Measurements from ENCODE around the gene FAM83D. TPM values are rescaled to one million over a fixed set of nuclear protein-coding genes. Genes with fewer than 3 reads are reported as not detected.

The FAM83D gene
- total and polyA plus RNA-seq, 2 donors from 2014 or later = 0.79 to 1.2 TPM

GRCh38 chr20:38965264-38965663 lies 39.0 kb downstream of the FAM83D start:
- Histone ChIP-seq H3K4me1 (ENCODE audit: control insufficient read depth in 2 of 3, insufficient read depth in 2 of 3, low read depth in 1 of 3, low read length in 3 of 3) (peaks cover 0 to 12% (median 6%) of the 10 kb centered on the region in 3 donors), H3K36me3 (ENCODE audit: control insufficient read depth in 2 of 3, insufficient read depth in 3 of 3, low read length in 3 of 3) (peaks cover 0 to 10% (median 8%) of the 10 kb centered on the region in 3 donors), H3K9ac (ENCODE audit: low read length in 3 of 3) (no peak overlapping the region), H3K27ac (ENCODE audit: low read depth in 2 of 2, low read length in 2 of 2) (no peak overlapping the region), H3K27me3 (ENCODE audit: control insufficient read depth, insufficient read depth, low read length) (no peaks in the 10 kb centered on the region), H3K9me3 (ENCODE audit: control insufficient read depth in 2 of 3, insufficient read depth in 1 of 3, low read length in 3 of 3) (no peaks in the 10 kb centered on the region), H3K4me3 (ENCODE audit: low read length in 3 of 3) (no peak overlapping the region)
- no peak for TF ChIP-seq CTCF (IDR thresholded peaks at IDR 0.05; ENCODE audit: borderline replicate concordance, extremely low read depth, insufficient read depth)
- DNase-seq = no peak
- FAIRE-seq = no peak
- intact Hi-C loops (cut with DNase I) = no loop called here

- no peak overlapping the region for H3K9ac ChIP-seq (ENCODE audit: low read length in 3 of 3)
- TF ChIP-seq CTCF (IDR thresholded peaks at IDR 0.05; ENCODE audit: borderline replicate concordance, extremely low read depth, insufficient read depth) = no peak
- peaks cover 0 to 5% (median under 1%) of the 10 kb centered on the region in 3 donors for H3K4me1 ChIP-seq (ENCODE audit: control insufficient read depth in 2 of 3, insufficient read depth in 2 of 3, low read depth in 1 of 3, low read length in 3 of 3)
- DNase-seq = no peak
- no peaks in the 10 kb centered on the region for H3K27me3 ChIP-seq (ENCODE audit: control insufficient read depth, insufficient read depth, low read length)
- H3K4me3 ChIP-seq (ENCODE audit: low read length in 3 of 3) = no peak overlapping the region
- FAIRE-seq = no peak
- intact Hi-C loops (cut with DNase I) = no loop called here
- H3K9me3 ChIP-seq (ENCODE audit: control insufficient read depth in 2 of 3, insufficient read depth in 1 of 3, low read length in 3 of 3) = no peaks in the 10 kb centered on the region
- peaks cover 0 to 13% (median 12%) of the 10 kb centered on the region in 3 donors for H3K36me3 ChIP-seq (ENCODE audit: control insufficient read depth in 2 of 3, insufficient read depth in 3 of 3, low read length in 3 of 3)
- no peak overlapping the region for H3K27ac ChIP-seq (ENCODE audit: low read depth in 2 of 2, low read length in 2 of 2)
These were observed 41.9 kb downstream of the FAM83D start for GRCh38 chr20:38968090-38968489.

- no peak overlapping the region for H3K27ac ChIP-seq (ENCODE audit: low read depth in 2 of 2, low read length in 2 of 2)
- intact Hi-C loops (cut with DNase I) = no loop called here
- peaks cover 0 to 5% (median 4%) of the 10 kb centered on the region in 3 donors for H3K4me1 ChIP-seq (ENCODE audit: control insufficient read depth in 2 of 3, insufficient read depth in 2 of 3, low read depth in 1 of 3, low read length in 3 of 3)
- no peak for FAIRE-seq
- no peak for TF ChIP-seq CTCF (IDR thresholded peaks at IDR 0.05; ENCODE audit: borderline replicate concordance, extremely low read depth, insufficient read depth)
- peaks cover 0 to 14% (median 13%) of the 10 kb centered on the region in 3 donors for H3K36me3 ChIP-seq (ENCODE audit: control insufficient read depth in 2 of 3, insufficient read depth in 3 of 3, low read length in 3 of 3)
- H3K27me3 ChIP-seq (ENCODE audit: control insufficient read depth, insufficient read depth, low read length) = no peaks in the 10 kb centered on the region
- H3K9ac ChIP-seq (ENCODE audit: low read length in 3 of 3) = no peak overlapping the region
- no peaks in the 10 kb centered on the region for H3K9me3 ChIP-seq (ENCODE audit: control insufficient read depth in 2 of 3, insufficient read depth in 1 of 3, low read length in 3 of 3)
- DNase-seq = no peak
- H3K4me3 ChIP-seq (ENCODE audit: low read length in 3 of 3) = no peak overlapping the region
These were observed 43.5 kb downstream of the FAM83D start for GRCh38 chr20:38969708-38970107.

GRCh38 chr20:38970302-38970701 lies 44.1 kb downstream of the FAM83D start:
- Histone ChIP-seq H3K9me3 (ENCODE audit: control insufficient read depth in 2 of 3, insufficient read depth in 1 of 3, low read length in 3 of 3) (no peaks in the 10 kb centered on the region), H3K36me3 (ENCODE audit: control insufficient read depth in 2 of 3, insufficient read depth in 3 of 3, low read length in 3 of 3) (peaks cover 0 to 14% (median 13%) of the 10 kb centered on the region in 3 donors), H3K27ac (ENCODE audit: low read depth in 2 of 2, low read length in 2 of 2) (no peak overlapping the region), H3K4me3 (ENCODE audit: low read length in 3 of 3) (no peak overlapping the region), H3K4me1 (ENCODE audit: control insufficient read depth in 2 of 3, insufficient read depth in 2 of 3, low read depth in 1 of 3, low read length in 3 of 3) (peaks cover 0 to 5% (median 4%) of the 10 kb centered on the region in 3 donors), H3K9ac (ENCODE audit: low read length in 3 of 3) (no peak overlapping the region), H3K27me3 (ENCODE audit: control insufficient read depth, insufficient read depth, low read length) (no peaks in the 10 kb centered on the region)
- DNase-seq = no peak
- no peak for FAIRE-seq
- intact Hi-C loops (cut with DNase I) = no loop called here
- no peak for TF ChIP-seq CTCF (IDR thresholded peaks at IDR 0.05; ENCODE audit: borderline replicate concordance, extremely low read depth, insufficient read depth)
